Ecto neural progenitor cell (in vitro differentiated cells): ENCODE results near the gene MEOX2.
A peak's percentile ranks its signal among the peaks of the same experiment; 100 is the strongest.

Experiments used
- DNase-seq: peaks from one replicate; pipeline ENCODE4 v3.0.0-alpha.2; 2018; ENCODE audit warnings: low spot score

Gene MEOX2

GRCh38 chr7:15686295-15686956 lies at the start of gene MEOX2:
Gene MEOX2, minus strand, starts transcription at chr7:15686683. Its CDS starts 281 bp downstream, at chr7:15686402.
- DNase-seq = peak; percentile 67

GRCh38 chr7:15729746-15730145 lies 43.3 kb upstream of the MEOX2 start:
- DNase-seq = no peak

GRCh38 chr7:15725051-15725450 lies 38.6 kb upstream of the MEOX2 start:
- DNase-seq = no peak

GRCh38 chr7:15723841-15724240 lies 37.4 kb upstream of the MEOX2 start:
- no peak for DNase-seq

GRCh38 chr7:15720849-15721471 lies 34.5 kb upstream of the MEOX2 start:
- no peak for DNase-seq

GRCh38 chr7:15719311-15719710 lies 32.8 kb upstream of the MEOX2 start:
- DNase-seq = no peak

GRCh38 chr7:15715435-15715834 lies 29.0 kb upstream of the MEOX2 start:
- no peak for DNase-seq

- DNase-seq = no peak
Measured at GRCh38 chr7:15709978-15710377, 23.5 kb upstream of the MEOX2 start.

- no peak for DNase-seq
Measured at GRCh38 chr7:15707570-15707969, 21.1 kb upstream of the MEOX2 start.

- no peak for DNase-seq
Measured at GRCh38 chr7:15703732-15704131, 17.2 kb upstream of the MEOX2 start.

- DNase-seq = no peak
Measured at GRCh38 chr7:15692501-15693020, 6.1 kb upstream of the MEOX2 start.

- DNase-seq = no peak
Measured at GRCh38 chr7:15688911-15689310, 2.4 kb upstream of the MEOX2 start.

GRCh38 chr7:15688279-15688626 lies 1.8 kb upstream of the MEOX2 start:
- DNase-seq = no peak

GRCh38 chr7:15687546-15688278 lies 1.2 kb upstream of the MEOX2 start:
- peak; percentile 68 for DNase-seq

GRCh38 chr7:15686957-15687545 lies 568 bp upstream of the MEOX2 start:
- DNase-seq = no peak

GRCh38 chr7:15685358-15686294 lies 857 bp downstream of the MEOX2 start:
- DNase-seq = peak; percentile 81

GRCh38 chr7:15684871-15685270 lies 1.6 kb downstream of the MEOX2 start:
- no peak for DNase-seq

GRCh38 chr7:15684111-15684800 lies 2.2 kb downstream of the MEOX2 start:
- DNase-seq = no peak

GRCh38 chr7:15682751-15683245 lies 3.7 kb downstream of the MEOX2 start:
- no peak for DNase-seq

- DNase-seq = no peak
Measured at GRCh38 chr7:15682111-15682510, 4.4 kb downstream of the MEOX2 start.

- DNase-seq = no peak
Measured at GRCh38 chr7:15681631-15682030, 4.9 kb downstream of the MEOX2 start.
